HG03575 (cell line): ENCODE data around the gene NGB.
"Not testable (repeated sequence)": the region's sequence is repeated elsewhere in the genome, so short reads cannot be mapped to it uniquely, and the experiment has no call there.

ENCODE experiments used
- ATAC-seq: cut with Tn5 transposase; IDR thresholded peaks from one replicate; pipeline ENCODE4 v1.9.1; 2021; ENCODE audit not compliant: unreplicated experiment, insufficient number of reproducible peaks, low FRiP score; ENCODE audit errors: extremely low read depth

Gene NGB

GRCh38 chr14:77271113-77271710 lies at the start of gene NGB:
NGB (minus strand) TSS chr14:77271206; CDS start chr14:77270937, 269 bp downstream.
- ATAC-seq, result no peak

- peak; percentile 50 for ATAC-seq
Observed at GRCh38 chr14:77320238-77320935, 49.4 kb upstream of the NGB start, which contains the start of gene POMT2. POMT2 (minus strand) TSS chr14:77320883; CDS start chr14:77320681, 202 bp downstream.

- no peak for ATAC-seq
Observed at GRCh38 chr14:77319422-77319821, 48.4 kb upstream of the NGB start.

- ATAC-seq, result not testable (repeated sequence)
Observed at GRCh38 chr14:77318756-77319155, 47.8 kb upstream of the NGB start.

- ATAC-seq, result no peak
Observed at GRCh38 chr14:77318006-77318553, 47.1 kb upstream of the NGB start.

- ATAC-seq, result no peak
Observed at GRCh38 chr14:77316872-77317301, 45.9 kb upstream of the NGB start.

GRCh38 chr14:77316195-77316505 lies 45.1 kb upstream of the NGB start:
- no peak for ATAC-seq

- ATAC-seq, result no peak
Observed at GRCh38 chr14:77314539-77315457, 43.8 kb upstream of the NGB start.

GRCh38 chr14:77314043-77314442 lies 43.0 kb upstream of the NGB start:
- no peak for ATAC-seq

- no peak for ATAC-seq
Observed at GRCh38 chr14:77313371-77313770, 42.4 kb upstream of the NGB start.

GRCh38 chr14:77311217-77311616 lies 40.2 kb upstream of the NGB start:
- ATAC-seq, result no peak

GRCh38 chr14:77310026-77310425 lies 39.0 kb upstream of the NGB start:
- no peak for ATAC-seq

GRCh38 chr14:77309131-77309530 lies 38.1 kb upstream of the NGB start:
- no peak for ATAC-seq

- no peak for ATAC-seq
Observed at GRCh38 chr14:77306851-77307496, 36.0 kb upstream of the NGB start.

- no peak for ATAC-seq
Observed at GRCh38 chr14:77306416-77306815, 35.4 kb upstream of the NGB start.

- no peak for ATAC-seq
Observed at GRCh38 chr14:77305696-77306095, 34.7 kb upstream of the NGB start.

- peak; percentile 62 for ATAC-seq
Observed at GRCh38 chr14:77303417-77304156, 32.6 kb upstream of the NGB start.

- no peak for ATAC-seq
Observed at GRCh38 chr14:77302926-77303325, 31.9 kb upstream of the NGB start.
